Daoy (cell line): ENCODE measurements around the gene SSBP2. TPM values are rescaled to one million over a fixed set of nuclear protein-coding genes. Genes with fewer than 3 reads are reported as not detected.

ENCODE experiments used
- DNase-seq: peaks from one replicate; pipeline ENCODE4 v3.0.0-alpha.2; 2015; ENCODE audit warnings: low read depth
- total RNA-seq: library from RNA; depleted of rRNA; stranded (reverse); fragments of >200 nt; shearing (Covaris generic); gene quantifications from 2 replicates; pipeline ENCODE4 v1.2.3, GENCODE V29; 2014; rRNA removed

Gene SSBP2
- total RNA-seq, 1 experiment from 2014 or later: 15.0 TPM

DNA sequence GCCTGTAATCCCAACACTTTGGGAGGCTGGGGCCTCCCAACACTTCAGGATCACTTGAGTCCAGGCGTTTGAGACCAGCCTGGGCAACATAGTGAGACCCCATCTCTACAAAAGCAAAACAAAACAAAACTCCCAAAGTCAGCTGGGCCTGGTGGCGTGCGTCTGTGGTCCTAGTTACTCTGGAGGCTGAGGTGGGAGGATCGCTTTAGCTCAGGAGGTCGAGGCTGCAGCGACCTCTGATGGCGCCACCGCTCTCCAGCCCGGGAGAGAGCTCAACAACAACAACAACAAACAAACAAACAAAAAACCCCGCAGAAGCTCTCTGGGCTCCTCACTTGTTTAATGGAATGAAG is 357.5 kb downstream of the SSBP2 start:
- DNase-seq: no peak

DNA sequence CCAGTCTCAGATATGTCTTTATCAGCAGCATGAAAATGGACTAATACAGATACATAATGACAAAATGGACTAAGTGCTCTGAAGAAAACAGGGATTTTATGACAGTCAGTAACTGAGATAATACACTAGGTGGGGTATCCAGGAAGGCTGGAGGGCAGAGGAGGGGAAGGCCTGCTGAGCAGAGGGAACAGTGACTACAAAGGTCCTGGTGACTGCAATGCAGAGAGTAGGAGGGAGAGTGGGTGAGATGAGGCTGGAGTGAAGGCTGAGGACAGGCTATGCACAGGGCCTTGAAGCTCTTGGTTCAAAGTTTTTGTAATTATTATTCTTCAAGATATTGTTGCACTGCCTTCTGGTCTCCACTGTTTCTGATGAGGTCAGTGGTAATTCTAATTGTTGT is 361.9 kb downstream of the SSBP2 start:
- DNase-seq: no peak

DNA sequence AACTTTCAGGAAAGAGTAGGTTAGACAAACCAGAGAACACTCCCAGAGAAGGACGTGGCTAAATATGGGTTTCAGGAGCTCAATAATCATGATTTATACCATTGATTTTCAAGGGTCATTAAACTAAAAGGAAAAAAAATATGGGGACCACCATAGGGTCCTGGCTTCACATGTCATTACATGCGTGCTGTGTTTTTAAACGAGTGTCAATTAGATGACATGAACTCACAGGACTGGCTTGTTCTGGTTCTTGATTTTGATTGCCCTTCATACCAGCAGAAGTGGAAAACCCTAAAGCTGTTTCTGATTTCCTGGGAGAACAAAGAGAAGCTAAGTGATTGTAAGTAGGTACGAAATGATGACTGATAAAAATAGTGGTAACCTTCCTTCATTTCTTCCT is 362.7 kb downstream of the SSBP2 start:
- no peak for DNase-seq

DNA sequence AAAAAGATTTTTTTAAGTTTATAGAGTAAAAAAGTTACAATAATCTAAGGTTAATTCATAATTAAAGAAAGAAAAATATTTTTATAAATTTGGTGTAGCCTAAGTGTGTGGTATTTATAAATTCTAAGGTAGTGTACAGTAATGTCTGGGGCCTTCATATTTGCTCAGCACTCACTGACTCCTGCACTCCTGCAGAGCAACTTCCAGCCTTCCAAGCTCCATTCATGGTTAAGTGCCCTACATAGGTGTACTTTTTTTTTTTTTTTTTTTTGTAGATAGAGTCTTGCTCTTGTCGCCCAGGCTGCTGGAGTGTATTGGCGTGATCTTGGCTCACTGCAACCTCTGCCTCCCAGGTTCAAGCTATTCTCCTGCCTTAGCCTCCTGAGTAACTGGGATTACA is 367.0 kb downstream of the SSBP2 start:
- DNase-seq: no peak

DNA sequence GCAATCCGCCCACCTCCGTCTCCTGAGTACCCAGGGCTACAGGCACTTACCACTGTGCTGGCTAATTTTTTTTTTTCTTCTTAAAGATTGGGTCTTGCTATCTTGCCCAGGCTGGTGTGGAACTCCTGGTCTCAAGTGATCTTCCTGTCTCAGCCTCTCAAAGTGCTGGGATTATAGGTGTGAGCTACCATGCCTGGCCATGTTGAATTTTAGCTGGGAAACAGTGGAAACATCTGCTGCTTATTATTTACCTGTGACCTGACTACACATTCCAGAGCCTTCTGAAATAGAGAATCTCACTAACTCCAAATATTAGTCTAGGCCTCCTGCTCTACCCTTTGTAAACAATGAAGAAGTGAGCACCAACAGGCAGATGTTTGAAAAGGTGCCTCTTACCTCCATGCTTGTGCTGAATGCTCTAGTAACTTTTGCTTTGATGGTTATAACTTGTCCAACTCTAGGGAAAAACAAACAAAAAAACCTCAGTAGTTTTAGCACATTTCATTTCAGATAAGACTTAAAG is 379.5 kb downstream of the SSBP2 start:
- DNase-seq: no peak

DNA sequence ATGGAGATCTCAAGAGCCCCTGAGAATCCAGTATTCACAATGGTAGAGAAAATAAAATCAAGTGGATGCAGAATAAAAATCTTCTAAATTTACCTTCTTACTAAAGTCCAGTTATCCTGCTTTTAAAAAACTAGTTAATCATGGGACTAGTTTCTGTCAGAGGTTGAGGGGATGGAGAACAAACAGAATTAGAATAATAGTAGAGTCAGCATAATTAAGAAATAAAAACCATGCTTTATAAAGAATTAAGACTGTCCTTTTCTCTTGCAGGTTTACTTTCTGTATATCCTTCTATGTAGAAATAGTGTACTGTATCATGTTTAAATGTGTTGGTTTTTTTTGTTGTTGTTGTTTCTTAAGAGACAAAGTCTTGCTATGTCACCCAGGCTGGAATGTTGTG is 380.0 kb downstream of the SSBP2 start:
- DNase-seq: no peak

DNA sequence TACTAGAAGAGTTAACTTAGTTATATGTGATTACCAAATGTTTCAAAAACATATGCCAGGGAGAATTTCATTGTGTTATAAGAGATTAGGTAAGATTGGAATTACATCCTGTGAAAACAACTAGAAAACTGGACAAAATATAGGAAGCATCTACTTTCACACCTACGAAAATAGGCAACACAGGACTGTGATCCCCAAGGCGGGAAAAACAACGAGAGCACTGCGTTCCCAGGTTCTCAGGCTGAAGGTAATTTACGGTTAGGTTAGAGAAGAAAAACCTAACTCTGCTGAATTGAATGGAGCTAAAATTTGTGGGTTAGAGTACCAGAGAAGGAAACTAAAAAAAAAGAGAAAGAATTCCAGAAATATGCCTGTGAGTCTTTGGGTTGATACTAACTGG is 385.4 kb downstream of the SSBP2 start:
- no peak for DNase-seq

DNA sequence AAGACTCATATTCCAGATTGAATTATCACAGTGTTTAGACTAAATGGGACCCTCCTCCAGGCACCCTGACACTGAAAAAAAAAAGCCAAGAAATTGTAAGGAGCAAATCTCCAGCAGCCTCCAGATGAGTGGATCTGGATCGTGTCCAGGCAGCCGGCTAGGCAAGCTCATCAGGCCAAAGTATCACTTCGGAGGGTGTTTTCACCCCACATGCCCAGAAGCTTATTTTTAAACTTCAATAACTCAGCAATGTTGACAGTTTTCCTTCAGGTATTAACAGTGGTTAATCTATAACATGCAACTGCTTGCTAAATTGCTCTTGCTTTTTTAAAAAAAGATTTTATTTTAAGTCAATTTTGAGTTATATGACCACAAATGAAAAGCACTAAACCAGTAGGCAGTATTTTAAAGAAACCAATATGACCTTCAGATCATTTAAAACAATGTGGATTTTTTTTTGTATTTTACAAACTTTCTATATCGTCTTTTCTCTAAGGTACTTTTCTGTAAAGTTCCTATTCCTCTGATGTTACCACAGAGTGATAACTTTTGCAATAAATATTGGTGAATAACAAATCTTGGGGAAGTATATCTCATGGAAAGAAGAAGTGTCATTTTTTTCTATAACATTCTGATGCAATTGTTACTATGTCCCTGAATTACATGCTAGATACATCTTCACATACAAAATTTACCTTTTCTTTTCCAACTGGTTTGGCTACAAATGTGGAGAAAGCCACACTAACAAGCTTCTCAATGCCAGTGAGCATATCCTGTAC is 387.6 kb downstream of the SSBP2 start:
- no peak for DNase-seq

Other genes starting within 250 kb of the SSBP2 start
- gene ATG10, start 220.9 kb upstream of the SSBP2 start, total RNA-seq: 10.7 and 28.9 TPM in 2 replicates